GDM1 (cell line): ENCODE measurements around the gene ASIC3.
"Not testable (repeated sequence)": the region's sequence is repeated elsewhere in the genome, so short reads cannot be mapped to it uniquely, and the experiment has no call there.

Source experiments
- DNase-seq: peaks from one replicate; lab custom pipeline; 2025; lab: John Stamatoyannopoulos, UW

Gene ASIC3

DNA sequence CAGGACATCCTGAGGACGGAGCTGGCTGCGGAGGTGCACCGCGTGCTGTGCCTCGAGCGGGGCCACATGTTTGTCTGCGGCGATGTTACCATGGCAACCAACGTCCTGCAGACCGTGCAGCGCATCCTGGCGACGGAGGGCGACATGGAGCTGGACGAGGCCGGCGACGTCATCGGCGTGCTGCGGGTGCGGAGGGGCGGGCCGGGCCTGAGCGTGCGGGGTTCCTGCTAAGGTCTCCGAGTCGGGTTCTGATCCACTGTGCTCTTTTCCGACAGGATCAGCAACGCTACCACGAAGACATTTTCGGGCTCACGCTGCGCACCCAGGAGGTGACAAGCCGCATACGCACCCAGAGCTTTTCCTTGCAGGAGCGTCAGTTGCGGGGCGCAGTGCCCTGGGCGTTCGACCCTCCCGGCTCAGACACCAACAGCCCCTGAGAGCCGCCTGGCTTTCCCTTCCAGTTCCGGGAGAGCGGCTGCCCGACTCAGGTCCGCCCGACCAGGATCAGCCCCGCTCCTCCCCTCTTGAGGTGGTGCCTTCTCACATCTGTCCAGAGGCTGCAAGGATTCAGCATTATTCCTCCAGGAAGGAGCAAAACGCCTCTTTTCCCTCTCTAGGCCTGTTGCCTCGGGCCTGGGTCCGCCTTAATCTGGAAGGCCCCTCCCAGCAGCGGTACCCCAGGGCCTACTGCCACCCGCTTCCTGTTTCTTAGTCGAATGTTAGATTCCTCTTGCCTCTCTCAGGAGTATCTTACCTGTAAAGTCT, 34.4 kb upstream of the ASIC3 start:
- no peak for DNase-seq

DNA sequence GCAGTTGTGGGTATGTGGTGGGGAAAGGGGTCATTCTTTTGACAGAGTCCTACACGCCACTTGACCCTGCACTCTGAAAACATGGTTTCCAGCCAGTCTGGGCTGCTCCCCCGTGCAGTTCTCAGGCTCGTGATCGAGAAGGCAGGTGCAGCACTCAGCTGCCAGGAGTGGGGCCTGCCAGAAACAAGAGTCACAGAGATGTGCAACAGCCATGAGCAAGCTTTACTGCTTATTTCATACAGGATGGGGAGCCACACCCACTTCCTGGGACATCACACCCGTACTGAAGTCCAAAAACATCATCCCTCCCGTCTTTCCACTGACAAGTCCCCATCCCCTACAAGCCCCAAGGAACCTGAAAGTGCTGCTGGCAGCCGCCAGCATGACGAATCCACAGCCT, 33.4 kb upstream of the ASIC3 start:
- no peak for DNase-seq

DNA sequence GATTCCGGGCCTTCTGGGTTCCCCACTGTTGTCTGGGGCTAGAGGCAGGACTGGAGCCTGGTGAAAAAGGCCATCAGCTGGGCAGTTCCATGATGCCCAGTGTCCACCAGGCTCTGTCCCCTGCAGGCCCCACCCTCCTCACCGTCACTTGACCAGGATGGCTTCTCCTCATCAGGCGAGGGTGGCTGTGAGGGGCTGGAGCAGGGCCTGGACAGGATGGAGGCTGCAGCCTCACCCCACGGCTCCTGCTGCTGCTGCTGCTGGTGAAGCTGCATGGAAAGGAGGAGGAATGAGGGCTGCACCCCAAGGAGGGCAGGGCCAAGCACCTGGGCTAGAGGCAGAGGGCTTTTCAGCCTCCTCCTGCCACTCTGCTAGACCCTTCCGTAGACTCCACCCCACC, 32.4 kb upstream of the ASIC3 start:
- DNase-seq = no peak

DNA sequence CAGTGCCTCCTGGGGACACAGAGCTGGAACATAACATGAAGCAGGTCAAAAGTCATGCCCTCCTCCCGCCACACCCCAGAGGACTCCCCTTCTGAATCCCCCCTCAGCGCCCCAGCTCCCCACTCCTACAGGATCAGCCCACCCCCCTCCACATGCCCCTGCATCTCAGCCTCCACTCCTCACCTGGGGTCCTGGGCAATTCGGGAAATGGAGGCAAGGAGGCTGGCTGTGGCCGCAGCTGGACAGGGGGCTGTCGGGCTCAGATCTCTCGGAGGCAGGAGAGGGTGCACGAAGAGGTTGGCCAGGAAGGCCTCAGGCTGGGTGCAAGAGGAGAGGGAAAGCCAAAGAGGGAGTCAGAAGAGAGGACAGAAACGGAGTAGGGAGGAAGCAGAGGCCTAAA, 31.8 kb upstream of the ASIC3 start:
- no peak for DNase-seq

DNA sequence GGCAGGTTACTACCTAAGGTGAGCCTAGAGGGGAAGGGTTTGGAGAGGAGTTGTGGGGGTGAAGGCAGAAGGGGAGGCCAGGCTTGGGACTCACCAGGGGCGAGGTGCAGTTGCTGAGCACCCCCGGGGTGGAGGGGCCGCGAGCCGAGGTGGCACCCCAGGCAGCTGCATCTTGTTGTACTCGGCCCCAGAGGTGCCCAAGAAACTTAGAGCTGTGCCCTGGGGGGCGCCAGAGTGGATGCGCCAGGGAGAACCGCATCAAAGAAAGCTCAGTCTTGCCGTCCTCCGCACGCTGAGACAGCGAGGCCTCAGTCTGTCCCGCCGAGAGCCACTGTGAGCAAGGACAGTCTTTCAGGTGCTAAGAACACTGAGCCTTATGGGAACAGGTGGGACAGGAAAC, 31.4 kb upstream of the ASIC3 start:
- DNase-seq = no peak

DNA sequence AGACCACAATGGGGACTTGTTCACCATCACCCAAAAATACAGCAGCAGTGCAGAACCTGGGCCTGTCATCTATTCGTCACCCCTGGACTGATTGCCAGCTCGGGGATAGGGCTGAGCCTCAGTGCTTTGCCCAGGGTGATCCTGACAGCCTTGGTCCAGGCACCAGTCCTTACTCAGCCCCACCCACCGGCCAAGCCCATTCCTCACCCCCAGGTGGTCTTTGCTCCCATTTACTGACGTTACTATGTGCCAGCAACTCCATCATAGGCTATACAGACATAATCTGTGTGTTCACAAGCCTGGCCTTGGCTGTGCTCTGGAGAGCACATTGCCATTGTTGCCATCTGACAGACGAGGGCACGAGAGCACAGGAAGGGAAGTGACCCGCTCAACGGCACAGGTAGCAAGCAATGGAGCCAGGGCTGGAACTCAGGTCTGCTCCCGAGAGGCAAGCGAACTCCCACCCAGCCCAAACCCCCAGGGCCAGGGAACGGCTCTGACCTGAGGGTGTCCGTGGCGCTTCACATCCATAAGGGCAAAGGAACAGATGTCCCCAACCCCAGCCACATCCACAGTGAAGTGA, 30.9 kb upstream of the ASIC3 start:
- DNase-seq = no peak

DNA sequence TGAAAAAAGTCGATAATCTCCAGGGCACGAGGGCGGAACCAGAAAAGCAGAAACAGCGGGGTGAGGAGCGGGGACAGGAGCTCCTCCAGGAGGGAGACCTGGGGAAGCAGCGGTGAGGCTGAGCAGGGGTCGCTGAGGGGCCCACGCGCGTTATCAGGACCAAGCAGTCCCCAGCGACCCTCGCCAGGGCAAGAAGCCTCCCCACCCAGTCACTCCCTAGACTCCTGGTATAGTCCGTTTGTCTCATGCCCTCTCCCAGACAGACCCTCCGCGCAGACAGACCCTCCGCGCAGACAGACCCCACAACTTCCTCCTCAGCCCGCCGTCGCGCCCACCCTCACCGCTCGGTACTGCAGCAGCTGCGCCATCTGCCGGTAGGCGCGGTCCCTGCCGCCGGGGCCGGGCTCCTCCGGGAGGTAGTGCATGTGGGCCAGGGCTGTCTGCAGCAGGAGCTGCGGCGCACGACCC, 30.3 kb upstream of the ASIC3 start:
- peak; percentile 48 for DNase-seq

DNA sequence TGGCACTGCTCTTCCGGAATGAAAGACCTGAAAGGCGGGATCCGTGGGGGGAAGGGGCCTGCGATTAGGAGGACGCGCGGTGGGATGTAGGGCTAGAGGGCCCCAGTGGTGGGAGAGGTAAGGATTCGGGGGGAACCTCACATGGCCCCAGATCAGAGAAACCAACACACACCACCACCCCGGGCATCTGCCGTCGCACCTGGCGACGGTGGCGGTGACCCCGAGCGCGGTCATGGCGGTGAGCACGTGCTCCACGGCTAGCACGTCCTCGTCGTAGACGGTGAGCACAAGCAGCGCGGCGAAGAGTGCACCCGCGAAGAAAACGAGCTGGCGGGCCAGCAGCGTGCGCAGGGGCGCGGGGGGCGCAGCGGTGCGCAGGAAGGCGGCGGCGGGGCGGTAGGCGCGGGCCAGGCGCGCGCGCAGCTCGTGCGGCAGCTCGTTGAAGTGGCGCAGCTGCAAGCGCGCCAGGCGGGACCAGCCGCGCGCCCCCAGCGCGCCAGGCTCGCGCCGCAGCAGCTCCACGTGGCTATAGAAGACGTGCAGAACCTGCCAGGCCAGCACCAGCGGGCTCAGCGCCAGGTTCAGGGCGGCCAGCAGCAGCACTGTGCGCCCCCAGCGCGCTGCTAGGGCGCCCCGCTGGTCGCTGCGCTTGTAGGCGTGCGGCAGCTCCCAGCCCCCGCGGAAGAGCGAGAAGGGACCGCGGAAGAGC, 29.8 kb upstream of the ASIC3 start:
- DNase-seq = no peak

DNA sequence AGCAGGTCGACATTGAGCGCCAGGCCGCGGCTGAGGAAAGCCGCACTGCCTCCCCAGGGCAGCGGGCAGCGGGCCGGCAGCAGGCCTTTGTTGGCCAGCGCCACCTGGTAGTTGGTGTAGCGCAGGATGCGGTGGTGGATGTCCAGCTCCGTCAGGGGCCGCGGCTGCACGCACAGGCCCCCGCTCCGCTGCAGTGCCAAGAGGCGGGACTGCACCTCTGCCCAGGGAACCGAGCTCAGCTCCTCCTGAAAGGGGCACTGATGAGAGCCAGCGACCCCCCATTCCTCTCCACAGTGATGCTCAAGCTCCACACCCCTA, 29.2 kb upstream of the ASIC3 start:
- DNase-seq = no peak

DNA sequence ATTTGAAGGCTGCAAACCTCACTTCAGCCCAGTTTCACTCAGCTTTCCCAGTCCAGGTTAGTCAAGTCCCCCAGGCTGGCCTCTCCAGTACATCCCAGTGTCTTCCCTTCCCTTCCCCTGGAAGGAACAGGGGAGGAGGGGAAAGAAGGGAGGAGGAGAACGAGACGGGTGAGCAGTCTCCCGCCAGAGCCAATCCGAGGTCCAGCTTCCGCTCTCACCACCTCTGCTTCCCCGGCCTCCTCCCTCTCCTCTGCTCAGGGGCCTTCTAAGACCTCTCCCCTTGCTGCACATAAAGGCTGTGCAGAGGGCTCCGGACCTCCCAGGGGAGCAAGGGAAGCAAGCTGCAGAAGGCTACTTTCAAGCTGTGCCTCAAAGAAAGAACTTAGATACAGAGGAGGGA, 28.1 kb upstream of the ASIC3 start:
- DNase-seq = no peak

DNA sequence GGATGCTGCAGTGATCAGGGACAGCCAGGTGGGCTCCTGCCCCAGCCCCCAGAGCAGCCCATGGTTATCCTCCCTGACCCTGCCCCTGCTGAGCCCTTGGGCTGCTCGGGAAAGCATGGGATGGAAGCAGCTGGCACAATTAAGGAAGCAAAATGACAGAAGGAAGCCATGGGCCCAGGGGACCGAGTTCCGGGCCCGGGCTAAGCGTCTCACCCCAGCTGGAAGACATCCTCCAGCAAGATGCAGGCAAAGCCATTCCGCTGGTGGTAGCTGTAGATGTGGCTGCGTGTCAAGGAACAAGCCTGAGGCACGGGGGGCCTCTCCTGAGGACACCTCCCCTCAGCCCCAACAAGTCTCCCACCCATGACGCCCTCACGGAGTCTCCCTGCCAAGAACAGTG, 25.1 kb upstream of the ASIC3 start:
- DNase-seq = no peak

DNA sequence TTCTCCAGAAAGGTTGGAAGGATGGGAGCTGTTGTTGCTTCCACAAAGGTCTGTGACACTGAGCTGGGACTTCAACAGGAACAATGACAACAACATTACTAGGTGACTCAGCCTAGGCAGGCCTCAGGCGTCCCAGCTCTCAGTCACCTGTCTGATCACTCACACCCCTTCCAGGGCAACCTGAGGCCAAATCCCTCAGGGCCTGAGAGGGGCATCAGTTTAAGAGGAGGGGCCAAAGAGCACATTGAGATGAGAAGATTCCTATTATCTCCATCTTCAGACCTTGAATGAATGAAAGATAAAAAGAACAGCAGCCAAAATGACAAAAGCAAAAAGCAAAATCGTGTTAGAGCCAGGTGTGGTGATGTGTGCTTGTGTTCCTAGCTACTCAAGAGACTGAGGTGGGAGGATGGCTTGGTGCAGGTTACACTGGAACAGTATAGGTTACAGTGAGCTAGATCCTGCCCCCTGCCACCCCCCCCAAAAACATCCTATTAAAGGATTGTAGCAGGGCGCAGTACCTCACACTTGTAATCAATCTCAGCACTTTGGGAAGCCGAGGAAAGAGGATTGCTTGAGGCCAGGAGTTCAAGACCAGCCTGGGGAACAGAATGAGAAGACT, 23.8 kb upstream of the ASIC3 start, which contains the start of gene ATG9B:
Gene ATG9B (minus strand): TSS at position 60 of the 622 bp plus-strand sequence. CDS start 71 bp downstream, outside the sequence.
- no peak for DNase-seq

DNA sequence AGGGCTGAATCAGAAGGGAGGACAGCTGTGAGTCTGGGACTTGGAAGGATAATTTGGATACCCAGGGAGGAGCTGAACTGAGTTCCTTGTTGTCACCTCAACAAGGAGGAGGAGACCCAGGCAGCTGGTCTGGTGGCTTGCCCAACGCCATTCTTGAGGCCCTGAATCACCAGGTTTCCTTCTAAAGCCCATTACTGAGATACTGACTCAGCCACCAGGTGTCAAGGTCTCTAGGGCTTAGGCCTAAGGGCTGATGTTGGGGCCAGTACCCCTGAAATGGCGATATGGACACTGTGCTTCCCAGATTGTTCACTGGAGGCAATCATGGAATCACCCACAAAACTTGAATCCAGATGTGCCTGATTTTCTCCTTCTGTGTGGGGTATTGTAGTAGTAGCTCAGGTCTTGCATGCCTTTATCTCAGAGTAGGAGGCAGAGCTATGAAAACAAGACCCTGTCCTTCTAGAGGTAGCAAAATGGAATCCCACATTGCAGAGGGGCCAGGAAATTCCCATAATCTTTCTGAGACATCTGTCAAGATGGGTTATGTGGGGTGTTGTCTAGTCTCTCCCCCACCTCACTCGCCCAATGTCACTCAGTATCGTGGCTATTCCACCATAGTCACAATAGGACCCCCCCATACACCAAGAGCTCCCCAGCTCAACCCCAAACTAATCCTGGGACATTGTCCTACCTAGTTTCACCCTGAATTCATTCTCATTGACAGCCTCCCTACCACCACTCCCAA, 22.2 kb upstream of the ASIC3 start:
- DNase-seq = no peak

DNA sequence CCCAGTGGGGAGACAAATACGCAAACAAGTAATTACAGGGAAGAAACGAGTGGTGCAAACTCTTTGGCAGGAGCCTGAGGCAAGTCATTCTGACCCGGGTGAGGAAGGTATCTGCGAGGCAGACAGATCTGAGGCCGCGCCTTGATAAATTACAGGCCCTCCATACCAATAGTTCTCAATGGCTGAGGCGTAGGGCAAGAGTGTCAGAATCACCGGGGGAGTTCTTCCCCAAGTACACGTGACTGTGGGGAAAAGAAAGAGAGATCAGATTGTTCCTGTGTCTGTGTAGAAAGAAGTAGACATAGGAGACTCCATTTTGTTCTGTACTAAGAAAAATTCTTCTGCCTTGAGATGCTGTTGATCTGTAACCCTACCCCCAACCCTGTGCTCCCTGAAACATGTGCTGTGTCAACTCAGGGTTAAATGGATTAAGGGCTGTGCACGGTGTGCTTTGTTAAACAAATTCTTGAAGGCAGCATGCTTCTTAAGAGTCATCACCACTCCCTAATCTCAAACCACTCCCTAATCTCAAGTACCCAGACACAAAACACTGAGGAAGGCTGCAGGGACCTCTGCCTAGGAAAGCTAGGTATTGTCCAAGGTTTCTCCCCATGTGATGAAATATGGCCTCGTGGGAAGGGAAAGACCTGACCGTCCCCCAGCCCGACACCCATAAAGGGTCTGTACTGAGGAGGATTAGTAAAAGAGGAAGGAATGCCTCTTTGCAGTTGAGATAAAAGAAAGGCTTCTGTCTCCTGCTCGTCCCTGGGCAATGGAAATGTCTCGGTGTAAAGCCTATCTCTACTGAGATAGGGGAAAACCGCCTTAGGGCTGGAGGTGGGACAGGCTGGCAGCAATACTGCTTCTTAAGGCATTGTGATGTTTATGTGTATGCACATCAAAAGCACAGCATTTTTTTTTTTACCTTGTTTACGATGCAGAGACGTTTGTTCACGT, 21.3 kb upstream of the ASIC3 start:
- DNase-seq = not testable (repeated sequence)

DNA sequence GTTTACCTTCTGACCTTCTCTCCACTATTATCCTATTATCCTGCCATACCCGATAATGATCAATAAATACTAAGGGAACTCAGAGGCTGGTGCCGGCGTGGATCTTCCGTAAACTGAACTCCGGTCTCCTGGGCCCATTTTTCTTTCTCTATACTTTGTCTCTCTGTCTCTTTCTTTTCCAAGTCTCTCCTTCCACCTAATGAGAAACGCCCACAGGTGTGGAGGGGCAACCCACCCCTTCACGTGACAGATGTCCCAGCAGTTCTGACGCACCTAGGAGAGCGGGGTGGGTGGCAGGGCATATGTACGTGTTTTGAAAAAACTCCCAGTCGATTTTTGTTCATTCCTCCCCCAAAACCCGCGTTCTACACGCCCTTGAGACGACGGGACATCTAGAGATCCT, 20.6 kb upstream of the ASIC3 start:
- not testable (repeated sequence) for DNase-seq

DNA sequence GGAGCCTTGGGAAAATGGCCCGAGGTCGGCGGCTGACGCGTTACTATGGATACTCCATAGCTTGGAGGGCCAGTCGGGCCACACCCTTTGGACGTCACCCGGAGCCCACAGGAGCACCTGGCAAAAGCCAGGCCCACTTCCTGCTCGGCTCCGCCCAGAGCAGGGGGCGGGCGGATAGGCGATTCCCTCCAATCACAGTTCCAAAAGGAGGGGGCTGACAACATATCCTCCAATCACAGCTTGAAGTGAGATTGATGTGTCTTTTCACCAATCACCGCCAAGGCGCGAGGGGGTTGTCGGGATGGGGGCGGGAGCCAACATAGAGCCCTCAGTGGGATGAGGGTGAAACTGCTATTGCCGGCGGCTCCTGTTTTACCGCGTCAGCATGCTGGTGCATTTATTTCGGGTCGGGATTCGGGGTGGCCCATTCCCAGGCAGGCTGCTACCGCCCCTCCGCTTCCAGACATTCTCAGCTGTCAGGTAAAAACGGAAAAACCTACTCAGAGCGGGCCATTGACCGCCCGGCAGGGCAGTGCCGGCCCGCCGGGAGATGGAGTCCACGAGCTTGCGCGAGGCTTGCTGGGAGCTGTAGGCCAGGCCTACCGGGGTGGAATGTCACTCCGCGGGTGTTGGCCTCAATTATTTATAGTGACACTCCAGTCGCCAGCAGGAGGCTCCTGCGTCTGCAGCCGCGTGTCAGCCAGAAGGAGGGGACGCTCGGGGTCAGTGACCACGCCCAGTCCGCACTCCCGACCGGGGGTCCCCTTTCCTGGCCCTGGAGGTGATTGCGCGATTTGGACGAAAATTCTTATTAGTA, 20.0 kb upstream of the ASIC3 start, which contains the start of gene ABCB8:
Gene ABCB8 (plus strand): TSS at position 320 of the 817 bp plus-strand sequence. CDS start 66 bp downstream, at position 386.
- DNase-seq = peak; percentile 97

DNA sequence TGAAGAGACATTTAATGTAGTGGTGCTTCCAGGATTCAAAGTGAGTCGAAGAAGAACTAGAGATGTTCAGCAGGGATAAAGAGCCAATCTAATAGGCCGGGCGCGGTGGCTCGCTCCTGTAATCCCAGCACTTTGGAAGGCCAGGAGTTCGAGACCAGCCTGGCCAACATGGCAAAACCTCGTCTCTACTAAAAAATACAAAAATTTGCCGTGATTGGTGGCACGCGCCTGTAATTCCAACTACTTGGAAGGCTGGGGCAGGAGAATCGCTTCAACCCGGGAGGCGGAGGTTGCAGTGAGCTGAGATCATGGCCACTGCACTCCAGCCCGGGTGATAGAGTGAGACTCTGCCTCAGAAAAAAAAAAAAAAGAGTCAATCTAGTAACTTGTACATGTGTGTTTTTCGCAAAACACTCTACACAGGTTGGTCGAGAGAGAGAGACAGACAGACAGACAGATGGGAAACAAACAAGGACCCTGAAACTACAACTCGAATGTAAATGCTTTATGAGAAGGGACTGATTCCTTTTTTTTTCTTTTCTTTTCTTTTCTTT, 19.3 kb upstream of the ASIC3 start:
- DNase-seq = no peak

DNA sequence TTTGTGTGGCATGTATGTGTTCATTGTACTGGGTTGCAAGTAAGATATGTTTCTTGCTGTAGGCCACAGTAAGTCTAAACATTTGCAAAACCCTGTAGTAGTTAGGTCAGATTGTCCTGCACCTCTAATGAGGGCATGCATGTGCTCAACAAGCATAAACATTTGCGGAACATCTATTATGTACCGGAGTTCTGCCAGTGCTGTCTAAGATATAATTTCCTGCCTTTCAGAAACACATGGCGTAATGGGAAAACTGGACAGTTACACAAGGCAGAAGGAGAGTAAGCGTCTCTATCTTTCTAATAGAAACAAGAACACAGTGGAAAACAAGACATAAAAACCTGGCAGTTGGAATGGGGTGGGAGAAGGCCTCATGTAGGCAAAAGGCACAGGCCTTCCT, 17.3 kb upstream of the ASIC3 start:
- DNase-seq = no peak
